PFSK-1 (cell line): ENCODE data around the gene PGAP6.

Experiments
- FOXP2 ChIP-seq: optimal IDR thresholded peaks from 2 replicates; pipeline ENCODE3; 2011; ENCODE audit warnings: borderline replicate concordance, control low read depth, inconsistent platforms; ENCODE audit not compliant: insufficient read depth; ENCODE audit errors: extremely low read length, extremely low read depth
- POLR2AphosphoS5 ChIP-seq: IDR thresholded peaks from 2 replicates; pipeline ENCODE4 v1.6.1; 2012; ENCODE audit warnings: low read depth, mild to moderate bottlenecking, control low read depth, low read length, moderate library complexity
- SIN3A ChIP-seq: IDR thresholded peaks from 2 replicates; pipeline ENCODE4 v1.6.1; 2012; ENCODE audit warnings: mild to moderate bottlenecking, low read length, moderate library complexity, borderline replicate concordance; ENCODE audit not compliant: insufficient read depth
- TAF1 ChIP-seq: IDR thresholded peaks from 2 replicates; pipeline ENCODE4 v1.6.1; 2012; ENCODE audit warnings: low read length, control low read depth, borderline replicate concordance; ENCODE audit not compliant: insufficient read depth
- TF ChIP-seq, protein P1 (sequence below), 2 experiments: IDR thresholded peaks; 2 replicates each; pipeline versions ENCODE4 v1.6.1 to v1.8.0; 2011 to 2012; ENCODE audit warnings: low read depth in 2 of 2, low read length in 2 of 2, control low read depth in 1 of 2, inconsistent platforms in 1 of 2, mild to moderate bottlenecking in 1 of 2, moderate library complexity in 1 of 2; ENCODE audit not compliant: insufficient read depth in 1 of 2

The PGAP6 gene

DNA sequence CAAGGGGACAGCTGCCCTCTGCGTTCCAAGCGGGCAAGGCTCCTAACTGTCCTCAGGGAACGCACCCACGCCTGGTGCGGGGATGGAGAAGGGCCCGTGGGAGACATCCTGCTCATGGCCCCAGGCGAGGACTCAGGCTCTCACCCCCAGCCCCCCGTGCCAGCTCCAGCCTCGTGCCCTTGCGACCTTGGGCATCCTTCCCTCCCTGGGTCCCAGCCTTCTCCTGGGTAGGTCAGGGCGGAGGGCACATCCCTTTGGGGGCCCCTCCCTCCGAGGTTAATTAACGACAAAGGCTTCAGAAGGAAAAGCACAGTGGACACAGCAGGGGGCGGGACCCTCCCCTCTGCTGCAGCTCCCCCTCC, 3.0 kb downstream of the PGAP6 start:
- TF ChIP-seq SIN3A (no peak), FOXP2 (no peak), POLR2AphosphoS5 (no peak), TAF1 (no peak)
- TF ChIP-seq, protein P1, sequence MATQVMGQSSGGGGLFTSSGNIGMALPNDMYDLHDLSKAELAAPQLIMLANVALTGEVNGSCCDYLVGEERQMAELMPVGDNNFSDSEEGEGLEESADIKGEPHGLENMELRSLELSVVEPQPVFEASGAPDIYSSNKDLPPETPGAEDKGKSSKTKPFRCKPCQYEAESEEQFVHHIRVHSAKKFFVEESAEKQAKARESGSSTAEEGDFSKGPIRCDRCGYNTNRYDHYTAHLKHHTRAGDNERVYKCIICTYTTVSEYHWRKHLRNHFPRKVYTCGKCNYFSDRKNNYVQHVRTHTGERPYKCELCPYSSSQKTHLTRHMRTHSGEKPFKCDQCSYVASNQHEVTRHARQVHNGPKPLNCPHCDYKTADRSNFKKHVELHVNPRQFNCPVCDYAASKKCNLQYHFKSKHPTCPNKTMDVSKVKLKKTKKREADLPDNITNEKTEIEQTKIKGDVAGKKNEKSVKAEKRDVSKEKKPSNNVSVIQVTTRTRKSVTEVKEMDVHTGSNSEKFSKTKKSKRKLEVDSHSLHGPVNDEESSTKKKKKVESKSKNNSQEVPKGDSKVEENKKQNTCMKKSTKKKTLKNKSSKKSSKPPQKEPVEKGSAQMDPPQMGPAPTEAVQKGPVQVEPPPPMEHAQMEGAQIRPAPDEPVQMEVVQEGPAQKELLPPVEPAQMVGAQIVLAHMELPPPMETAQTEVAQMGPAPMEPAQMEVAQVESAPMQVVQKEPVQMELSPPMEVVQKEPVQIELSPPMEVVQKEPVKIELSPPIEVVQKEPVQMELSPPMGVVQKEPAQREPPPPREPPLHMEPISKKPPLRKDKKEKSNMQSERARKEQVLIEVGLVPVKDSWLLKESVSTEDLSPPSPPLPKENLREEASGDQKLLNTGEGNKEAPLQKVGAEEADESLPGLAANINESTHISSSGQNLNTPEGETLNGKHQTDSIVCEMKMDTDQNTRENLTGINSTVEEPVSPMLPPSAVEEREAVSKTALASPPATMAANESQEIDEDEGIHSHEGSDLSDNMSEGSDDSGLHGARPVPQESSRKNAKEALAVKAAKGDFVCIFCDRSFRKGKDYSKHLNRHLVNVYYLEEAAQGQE (IDR thresholded peaks at IDR 0.05; ENCODE audit: insufficient read depth in 1 of 2, low read depth in 2 of 2, low read length in 2 of 2), result no peak

DNA sequence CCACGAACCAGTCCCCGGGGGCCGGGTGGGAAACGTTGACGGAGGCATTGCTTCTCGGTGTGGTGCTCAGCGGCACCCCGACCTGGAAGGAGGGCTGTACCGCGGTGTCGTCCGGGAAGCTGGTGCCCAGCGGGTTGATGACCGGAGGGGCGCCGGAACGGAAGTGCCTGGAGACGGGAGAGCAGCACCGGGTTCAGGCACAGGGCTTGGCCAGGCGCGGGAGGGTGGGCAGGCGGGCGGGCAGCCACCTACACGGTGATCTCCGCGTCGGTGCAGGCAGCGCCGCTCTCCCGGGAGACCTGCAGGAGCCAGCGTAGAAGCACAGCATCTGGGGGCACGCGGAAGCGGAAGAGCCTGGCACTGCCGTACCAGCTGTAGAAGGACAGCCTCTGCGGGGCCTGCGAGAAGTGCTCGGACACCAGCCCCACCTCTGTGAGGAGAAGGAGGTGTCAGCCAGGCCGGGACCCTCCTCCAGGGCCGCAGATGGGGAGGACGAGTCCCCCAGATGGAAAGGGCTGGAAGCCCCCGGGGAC, 4.3 kb downstream of the PGAP6 start:
- TF ChIP-seq, protein P1 (IDR thresholded peaks at IDR 0.05; ENCODE audit: insufficient read depth in 1 of 2, low read depth in 2 of 2, low read length in 2 of 2), result no peak
- TF ChIP-seq FOXP2, result no peak
- no peak for TF ChIP-seq TAF1
- no peak for TF ChIP-seq POLR2AphosphoS5

DNA sequence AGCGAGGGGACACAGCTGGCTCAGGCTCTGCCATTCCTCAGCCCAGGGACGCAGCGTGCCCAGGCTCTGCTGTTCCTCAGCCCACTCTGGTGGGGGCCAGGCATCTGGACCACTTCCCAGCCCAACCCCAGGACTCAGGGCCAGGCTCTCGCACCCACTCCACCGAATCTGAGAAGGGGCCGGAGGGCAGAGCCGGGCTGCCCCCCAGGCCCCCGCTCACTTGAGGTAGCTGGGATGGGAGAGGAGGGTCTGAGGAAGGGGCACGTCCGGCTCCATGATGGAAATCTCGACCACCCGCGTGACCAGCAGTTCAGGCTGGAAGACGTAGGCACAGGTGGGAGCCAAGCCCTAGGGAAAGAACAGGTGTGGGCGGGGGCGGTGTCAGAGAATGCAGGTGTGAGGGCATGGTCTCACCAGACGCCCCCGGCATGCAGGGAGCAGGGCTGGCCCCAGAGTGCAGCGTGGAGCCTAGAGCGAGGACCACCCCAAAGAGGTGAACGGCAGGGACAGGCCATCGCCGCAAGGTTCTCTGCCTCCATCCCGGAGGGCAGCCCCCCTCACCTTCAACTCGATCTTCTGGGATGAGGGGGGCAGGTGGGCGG, 4.9 kb downstream of the PGAP6 start:
- TF ChIP-seq SIN3A, result no peak
- TF ChIP-seq, protein P1 (IDR thresholded peaks at IDR 0.05; ENCODE audit: insufficient read depth in 1 of 2, low read depth in 2 of 2, low read length in 2 of 2), result no peak
- TF ChIP-seq FOXP2, result no peak
- TF ChIP-seq TAF1, result no peak
- TF ChIP-seq POLR2AphosphoS5, result no peak

DNA sequence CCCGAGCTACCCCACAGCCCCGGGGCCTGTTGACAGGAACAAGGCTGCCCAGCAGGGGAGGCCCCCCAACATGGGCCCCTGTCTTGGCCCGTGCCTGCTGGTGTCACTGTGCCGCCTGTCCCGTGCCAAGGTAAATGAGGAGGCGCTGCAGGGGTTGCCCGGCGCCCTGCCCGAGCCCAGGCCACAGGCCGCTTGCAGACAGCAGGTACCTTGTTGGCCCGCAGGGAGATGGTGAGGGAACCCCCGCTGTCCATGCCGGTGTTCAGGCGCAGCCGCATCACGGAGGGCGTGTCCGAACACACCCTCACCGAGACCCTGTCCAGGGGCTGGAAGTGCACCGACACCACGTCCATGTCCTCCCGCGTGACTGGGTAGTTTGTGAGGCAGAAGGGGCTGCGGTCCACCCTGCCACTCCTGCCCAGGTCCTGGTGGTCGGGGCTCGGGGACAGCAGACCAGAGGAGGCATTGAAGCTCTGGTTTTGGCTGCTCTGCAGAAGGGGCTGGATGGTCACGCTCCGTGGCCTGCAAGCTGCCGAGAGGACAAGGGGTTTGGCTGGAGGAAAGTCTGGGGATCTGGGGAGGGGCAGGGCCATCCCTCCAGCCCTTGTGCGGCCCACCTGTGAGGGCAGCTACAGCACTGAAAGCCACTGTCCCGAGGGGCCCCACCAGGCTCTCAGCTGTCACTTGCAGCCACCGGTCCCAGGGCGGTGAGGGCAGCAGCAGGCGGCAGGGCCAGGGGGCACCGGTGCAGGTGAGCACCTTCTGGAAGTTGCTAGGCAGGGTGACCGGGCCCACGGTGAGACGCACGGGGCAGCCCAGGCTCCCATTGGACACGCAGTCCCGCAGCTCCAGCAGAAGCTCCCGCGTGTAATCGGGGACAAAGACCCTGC, 5.6 kb downstream of the PGAP6 start:
- TF ChIP-seq SIN3A (no peak), POLR2AphosphoS5 (no peak), FOXP2 (no peak)
- TF ChIP-seq, protein P1 (IDR thresholded peaks at IDR 0.05; ENCODE audit: insufficient read depth in 1 of 2, low read depth in 2 of 2, low read length in 2 of 2), result no peak
